H9 (cell line): ENCODE results near the gene TCIRG1. TPM values are rescaled to one million over a fixed set of nuclear protein-coding genes. Genes with fewer than 3 reads are reported as not detected.

Experiments
- DNase-seq: peaks from one replicate; pipeline ENCODE4 v3.0.0-alpha.2; 2017
- H2AFZ ChIP-seq: one replicate; pipeline ENCODE4 v1.6.1; 2013; ENCODE audit warnings: mild to moderate bottlenecking, low read length, control low read depth, moderate library complexity
- H2AK5ac ChIP-seq: 2 replicates; pipeline ENCODE4 v1.6.1; 2013; ENCODE audit warnings: low read length, control low read depth, mixed read lengths; ENCODE audit not compliant: insufficient read length
- H2BK120ac ChIP-seq: one replicate; pipeline ENCODE4 v1.6.1; 2013; ENCODE audit warnings: low read depth, mild to moderate bottlenecking, low read length, control low read depth, inconsistent platforms; ENCODE audit not compliant: poor library complexity, severe bottlenecking
- H2BK12ac ChIP-seq: 2 replicates; pipeline ENCODE4 v1.6.1; 2013; ENCODE audit warnings: low read length, control low read depth, mixed read lengths, low read depth; ENCODE audit not compliant: insufficient read length
- H2BK15ac ChIP-seq: 2 replicates; pipeline ENCODE4 v1.6.1; 2013; ENCODE audit warnings: low read depth, low read length, control low read depth
- H2BK20ac ChIP-seq: one replicate; pipeline ENCODE4 v1.6.1; 2013; ENCODE audit warnings: low read depth, mild to moderate bottlenecking, low read length, control low read depth, inconsistent platforms; ENCODE audit not compliant: poor library complexity, severe bottlenecking
- H2BK5ac ChIP-seq: 2 replicates; pipeline ENCODE4 v1.6.1; 2013; ENCODE audit warnings: low read length, control low read depth, mixed read lengths; ENCODE audit not compliant: insufficient read length
- H3K14ac ChIP-seq: 2 replicates; pipeline ENCODE4 v1.6.1; 2013; ENCODE audit warnings: low read length, control low read depth; ENCODE audit not compliant: insufficient read depth
- H3K18ac ChIP-seq: 2 replicates; pipeline ENCODE4 v1.6.1; 2013; ENCODE audit warnings: low read depth, mild to moderate bottlenecking, mixed read lengths, low read length, control low read depth; ENCODE audit not compliant: insufficient read length
- H3K23ac ChIP-seq: 2 replicates; pipeline ENCODE4 v1.6.1; 2013; ENCODE audit warnings: low read length, control low read depth, mixed read lengths, low read depth; ENCODE audit not compliant: insufficient read length
- H3K23me2 ChIP-seq: 2 replicates; pipeline ENCODE4 v1.6.1; 2013; ENCODE audit warnings: low read depth, mild to moderate bottlenecking, mixed read lengths, low read length, control low read depth; ENCODE audit not compliant: insufficient read length, poor library complexity, severe bottlenecking
- H3K27ac ChIP-seq: 2 replicates; pipeline ENCODE4 v1.5.1; 2013; ENCODE audit warnings: low read length, control low read depth, mixed read lengths, low read depth; ENCODE audit not compliant: insufficient read length
- H3K27me3 ChIP-seq: 2 replicates; pipeline ENCODE4 v1.6.1; 2013; ENCODE audit warnings: low read length, control low read depth, inconsistent platforms; ENCODE audit not compliant: insufficient read depth
- H3K4ac ChIP-seq: 2 replicates; pipeline ENCODE4 v1.6.1; 2013; ENCODE audit warnings: low read depth, mild to moderate bottlenecking, control low read depth, inconsistent platforms, low read length, moderate library complexity
- H3K4me1 ChIP-seq: 2 replicates; pipeline ENCODE4 v1.6.1; 2013; ENCODE audit warnings: low read length, control low read depth, inconsistent platforms; ENCODE audit not compliant: insufficient read depth
- H3K4me2 ChIP-seq: 2 replicates; pipeline ENCODE4 v1.6.1; 2013; ENCODE audit warnings: low read length, control low read depth, mixed read lengths; ENCODE audit not compliant: insufficient read length, insufficient read depth
- H3K56ac ChIP-seq: 2 replicates; pipeline ENCODE4 v1.6.1; 2013; ENCODE audit warnings: low read depth, mild to moderate bottlenecking, mixed read lengths, low read length, control low read depth; ENCODE audit not compliant: insufficient read length
- H3K79me1 ChIP-seq: 2 replicates; pipeline ENCODE4 v1.6.1; 2013; ENCODE audit warnings: low read depth, mild to moderate bottlenecking, moderate library complexity, low read length, control low read depth, inconsistent platforms; ENCODE audit not compliant: insufficient read depth, poor library complexity, severe bottlenecking
- H3K79me2 ChIP-seq: 2 replicates; pipeline ENCODE4 v1.6.1; 2013; ENCODE audit warnings: low read length, control low read depth, inconsistent platforms; ENCODE audit not compliant: insufficient read depth
- H3K9ac ChIP-seq: 2 replicates; pipeline ENCODE4 v1.6.1; 2013; ENCODE audit warnings: low read length, control low read depth, mixed read lengths; ENCODE audit not compliant: insufficient read length; ENCODE audit errors: extremely low read depth
- H3K9me3 ChIP-seq: one replicate; pipeline ENCODE4 v1.6.1; 2013; ENCODE audit warnings: low read depth, low read length, inconsistent platforms; ENCODE audit not compliant: control insufficient read depth
- H3T11ph ChIP-seq: one replicate; pipeline ENCODE4 v1.6.1; 2013; ENCODE audit warnings: mild to moderate bottlenecking, low read length, control low read depth, inconsistent platforms
- H4K20me1 ChIP-seq: one replicate; pipeline ENCODE4 v1.6.1; 2013; ENCODE audit not compliant: control insufficient read depth, insufficient read length, insufficient read depth
- H4K5ac ChIP-seq: 2 replicates; pipeline ENCODE4 v1.6.1; 2013; ENCODE audit warnings: low read depth, mild to moderate bottlenecking, mixed read lengths, low read length, control low read depth; ENCODE audit not compliant: insufficient read length
- H4K8ac ChIP-seq: replicated peaks from 2 replicates; pipeline ENCODE4 v1.6.1; 2013; ENCODE audit warnings: low read length, control low read depth, mixed read lengths, low read depth; ENCODE audit not compliant: insufficient read length
- H4K91ac ChIP-seq: 2 replicates; pipeline ENCODE4 v1.6.1; 2013; ENCODE audit warnings: low read depth, mild to moderate bottlenecking, moderate library complexity, mixed read lengths, low read length, control low read depth; ENCODE audit not compliant: insufficient read length
- H3K27ac Mint-ChIP-seq, 3 experiments: 2 replicates in 2 of 3; 3 replicates in 1 of 3; pipeline ENCODE4 v1.8.0; 2020 to 2021; ENCODE audit warnings: mixed read lengths in 3 of 3, mild to moderate bottlenecking in 1 of 3, moderate library complexity in 1 of 3
- H3K27me3 Mint-ChIP-seq: 2 replicates; pipeline ENCODE4 v1.8.0; 2021; ENCODE audit warnings: low read depth, mild to moderate bottlenecking, moderate library complexity, mixed read lengths
- H3K36me3 Mint-ChIP-seq, 3 experiments: 2 replicates in 2 of 3; 3 replicates in 1 of 3; pipeline ENCODE4 v1.8.0; 2020 to 2021; ENCODE audit warnings: low read depth in 3 of 3, mixed read lengths in 3 of 3; ENCODE audit not compliant: insufficient read depth in 1 of 3
- H3K4me1 Mint-ChIP-seq, 2 experiments: 2 replicates each; pipeline ENCODE4 v1.8.0; 2020; ENCODE audit warnings: mixed read lengths in 2 of 2
- H3K4me3 Mint-ChIP-seq, 2 experiments: 2 replicates in 1 of 2; 3 replicates in 1 of 2; pipeline ENCODE4 v1.8.0; 2020 to 2021; ENCODE audit warnings: mild to moderate bottlenecking in 2 of 2, mixed read lengths in 2 of 2, moderate library complexity in 1 of 2
- H3K9me3 Mint-ChIP-seq, 2 experiments: 2 replicates in 1 of 2; 3 replicates in 1 of 2; pipeline ENCODE4 v1.8.0; 2020; ENCODE audit warnings: mild to moderate bottlenecking in 2 of 2, mixed read lengths in 2 of 2, moderate library complexity in 1 of 2
- WGBS: extraction: QIAGEN DNeasy Blood & Tissue Kit; methylation state at CpG from one replicate; pipeline ENCODE4 v1.1.7; 2013; ENCODE audit warnings: missing lambda C conversion rate, low lambda C conversion rate, mixed read lengths; ENCODE audit not compliant: insufficient read length; ENCODE audit errors: extremely low coverage; 5-methylcytosine and 5-hydroxymethylcytosine counted together
- total RNA-seq: library from RNA; stranded (reverse); gene quantifications from 2 replicates; pipeline ENCODE4 v1.2.1, GENCODE V29; 2021
- TF ChIP-seq, protein P1 (sequence below): fragments of 200-600 bp; sonication (generic); conservative IDR thresholded peaks from 3 replicates; pipeline ENCODE4 v1.8.0; 2021; ENCODE audit warnings: antibody characterized with exemption, mild to moderate bottlenecking

The TCIRG1 gene
- total RNA-seq, 1 experiment from 2014 or later = 24.4 TPM

DNA sequence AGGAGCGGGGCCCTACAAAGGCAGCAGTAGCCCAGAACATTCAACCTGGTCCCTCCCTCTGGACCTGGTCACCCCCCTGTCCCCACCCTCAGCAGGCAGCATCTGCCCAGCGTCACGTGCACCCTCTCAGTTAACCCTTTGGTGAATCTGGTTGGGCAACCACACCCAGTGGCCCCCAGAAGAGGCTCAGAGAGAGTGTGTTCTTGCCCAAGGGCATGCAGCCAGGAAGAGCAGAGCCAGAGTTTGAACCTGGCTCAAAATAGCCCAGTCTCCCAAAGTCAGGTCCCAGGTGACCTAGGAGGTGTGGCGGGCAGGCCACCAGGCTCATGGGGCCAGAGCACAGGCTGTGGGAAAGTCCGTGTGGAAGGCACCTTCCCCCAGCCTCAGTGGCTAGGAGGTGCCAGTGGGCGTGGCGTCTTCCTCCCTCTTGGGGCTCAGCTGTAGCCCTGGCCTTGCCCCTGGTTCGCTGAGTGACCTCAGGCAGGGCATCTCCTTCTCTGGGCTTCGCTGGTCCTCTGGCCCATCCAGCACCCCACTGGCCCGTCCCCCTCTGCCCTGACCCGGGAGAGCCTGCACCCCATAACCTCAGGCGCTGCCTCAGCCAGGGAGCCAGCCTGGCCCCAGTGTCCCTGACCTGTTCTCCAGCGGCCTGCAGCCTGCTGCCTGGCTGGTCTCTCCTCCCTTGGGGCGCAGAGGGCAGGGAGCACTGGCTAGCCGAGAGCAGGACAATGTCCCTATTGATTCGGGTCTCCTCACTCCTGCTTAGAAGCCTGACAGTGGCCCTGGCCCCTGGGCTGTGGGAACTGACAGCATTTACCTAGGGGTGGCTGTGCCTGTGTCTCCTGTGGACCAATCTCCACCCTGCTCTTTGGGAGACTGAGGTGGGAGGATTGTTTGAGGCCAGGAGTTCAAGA is 21.7 kb upstream of the TCIRG1 start:
- Histone ChIP-seq H3K23ac (no peak overlapping the region), H3K27me3 (no peaks in the 10 kb centered on the region), H3K14ac (no peak overlapping the region), H2AFZ (no peak overlapping the region), H4K5ac (no peak overlapping the region), H2BK120ac (no peak overlapping the region), H3K4me2 (no peak overlapping the region), H3K9me3 (no peaks in the 10 kb centered on the region), H4K91ac (no peak overlapping the region), H2BK20ac (no peak overlapping the region), H2BK5ac (no peak overlapping the region), H3K56ac (no peak overlapping the region), H3K79me1 (no peaks in the 10 kb centered on the region), H3K23me2 (no peaks in the 10 kb centered on the region), H4K20me1 (no peaks in the 10 kb centered on the region), H3K4ac (no peak overlapping the region), H3K9ac (no peak overlapping the region), H2BK12ac (no peak overlapping the region), H4K8ac (no peak overlapping the region), H2BK15ac (no peak overlapping the region), H3K18ac (no peak overlapping the region), H3K4me1 (no peaks in the 10 kb centered on the region; the same call in 1 of the 2 replicates), H2AK5ac (no peak overlapping the region), H3K79me2 (no peaks in the 10 kb centered on the region), H3K27ac (no peak overlapping the region), H3T11ph (no peak overlapping the region)
- Mint-ChIP-seq H3K9me3 (no peaks in the 10 kb centered on the region), H3K4me1 (peaks cover 11 to 23% of the 10 kb centered on the region in 2 experiments), H3K27me3 (peaks cover 2% of the 10 kb centered on the region), H3K36me3 (no peaks in the 10 kb centered on the region; a peak in 1 of 7 replicates), H3K27ac (peak overlapping the region in 1 of 3 experiments; percentile 18; a peak in 1 of 7 replicates), H3K4me3 (no peak overlapping the region)
- WGBS = no CpG with 5 or more reads among the region's 16 CpGs
- DNase-seq = no peak
- TF ChIP-seq, protein P1, sequence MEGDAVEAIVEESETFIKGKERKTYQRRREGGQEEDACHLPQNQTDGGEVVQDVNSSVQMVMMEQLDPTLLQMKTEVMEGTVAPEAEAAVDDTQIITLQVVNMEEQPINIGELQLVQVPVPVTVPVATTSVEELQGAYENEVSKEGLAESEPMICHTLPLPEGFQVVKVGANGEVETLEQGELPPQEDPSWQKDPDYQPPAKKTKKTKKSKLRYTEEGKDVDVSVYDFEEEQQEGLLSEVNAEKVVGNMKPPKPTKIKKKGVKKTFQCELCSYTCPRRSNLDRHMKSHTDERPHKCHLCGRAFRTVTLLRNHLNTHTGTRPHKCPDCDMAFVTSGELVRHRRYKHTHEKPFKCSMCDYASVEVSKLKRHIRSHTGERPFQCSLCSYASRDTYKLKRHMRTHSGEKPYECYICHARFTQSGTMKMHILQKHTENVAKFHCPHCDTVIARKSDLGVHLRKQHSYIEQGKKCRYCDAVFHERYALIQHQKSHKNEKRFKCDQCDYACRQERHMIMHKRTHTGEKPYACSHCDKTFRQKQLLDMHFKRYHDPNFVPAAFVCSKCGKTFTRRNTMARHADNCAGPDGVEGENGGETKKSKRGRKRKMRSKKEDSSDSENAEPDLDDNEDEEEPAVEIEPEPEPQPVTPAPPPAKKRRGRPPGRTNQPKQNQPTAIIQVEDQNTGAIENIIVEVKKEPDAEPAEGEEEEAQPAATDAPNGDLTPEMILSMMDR = no peak
